ENCODE results near the gene C1RL.

C1RL gene

GRCh38 chr12:7152818-7153217 is 43.8 kb upstream of the C1RL start:
- TF ChIP-seq CREB1 (IDR thresholded peaks at IDR 0.05; ENCODE audit: low read depth), result no peak
- TF ChIP-seq NFIC (IDR thresholded peaks at IDR 0.05), result no peak
- no peak for TF ChIP-seq EP300 (IDR thresholded peaks at IDR 0.05; ENCODE audit: borderline replicate concordance)
- no peak for TF ChIP-seq TEAD4 (IDR thresholded peaks at IDR 0.05)
- TF ChIP-seq TAF1 (IDR thresholded peaks at IDR 0.05; ENCODE audit: low read depth), result no peak
- no peak for TF ChIP-seq RAD21 (IDR thresholded peaks at IDR 0.05; ENCODE audit: low read depth)
- TF ChIP-seq CEBPB (IDR thresholded peaks at IDR 0.05), result no peak
- TF ChIP-seq TCF12 (IDR thresholded peaks at IDR 0.05; ENCODE audit: low read depth), result no peak
- TF ChIP-seq, protein P1, sequence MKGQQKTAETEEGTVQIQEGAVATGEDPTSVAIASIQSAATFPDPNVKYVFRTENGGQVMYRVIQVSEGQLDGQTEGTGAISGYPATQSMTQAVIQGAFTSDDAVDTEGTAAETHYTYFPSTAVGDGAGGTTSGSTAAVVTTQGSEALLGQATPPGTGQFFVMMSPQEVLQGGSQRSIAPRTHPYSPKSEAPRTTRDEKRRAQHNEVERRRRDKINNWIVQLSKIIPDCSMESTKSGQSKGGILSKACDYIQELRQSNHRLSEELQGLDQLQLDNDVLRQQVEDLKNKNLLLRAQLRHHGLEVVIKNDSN (IDR thresholded peaks at IDR 0.05), result no peak
- no peak for TF ChIP-seq FOXM1 (IDR thresholded peaks at IDR 0.05; ENCODE audit: borderline replicate concordance, low read depth)
- TF ChIP-seq, protein P2, sequence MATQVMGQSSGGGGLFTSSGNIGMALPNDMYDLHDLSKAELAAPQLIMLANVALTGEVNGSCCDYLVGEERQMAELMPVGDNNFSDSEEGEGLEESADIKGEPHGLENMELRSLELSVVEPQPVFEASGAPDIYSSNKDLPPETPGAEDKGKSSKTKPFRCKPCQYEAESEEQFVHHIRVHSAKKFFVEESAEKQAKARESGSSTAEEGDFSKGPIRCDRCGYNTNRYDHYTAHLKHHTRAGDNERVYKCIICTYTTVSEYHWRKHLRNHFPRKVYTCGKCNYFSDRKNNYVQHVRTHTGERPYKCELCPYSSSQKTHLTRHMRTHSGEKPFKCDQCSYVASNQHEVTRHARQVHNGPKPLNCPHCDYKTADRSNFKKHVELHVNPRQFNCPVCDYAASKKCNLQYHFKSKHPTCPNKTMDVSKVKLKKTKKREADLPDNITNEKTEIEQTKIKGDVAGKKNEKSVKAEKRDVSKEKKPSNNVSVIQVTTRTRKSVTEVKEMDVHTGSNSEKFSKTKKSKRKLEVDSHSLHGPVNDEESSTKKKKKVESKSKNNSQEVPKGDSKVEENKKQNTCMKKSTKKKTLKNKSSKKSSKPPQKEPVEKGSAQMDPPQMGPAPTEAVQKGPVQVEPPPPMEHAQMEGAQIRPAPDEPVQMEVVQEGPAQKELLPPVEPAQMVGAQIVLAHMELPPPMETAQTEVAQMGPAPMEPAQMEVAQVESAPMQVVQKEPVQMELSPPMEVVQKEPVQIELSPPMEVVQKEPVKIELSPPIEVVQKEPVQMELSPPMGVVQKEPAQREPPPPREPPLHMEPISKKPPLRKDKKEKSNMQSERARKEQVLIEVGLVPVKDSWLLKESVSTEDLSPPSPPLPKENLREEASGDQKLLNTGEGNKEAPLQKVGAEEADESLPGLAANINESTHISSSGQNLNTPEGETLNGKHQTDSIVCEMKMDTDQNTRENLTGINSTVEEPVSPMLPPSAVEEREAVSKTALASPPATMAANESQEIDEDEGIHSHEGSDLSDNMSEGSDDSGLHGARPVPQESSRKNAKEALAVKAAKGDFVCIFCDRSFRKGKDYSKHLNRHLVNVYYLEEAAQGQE (IDR thresholded peaks at IDR 0.05; ENCODE audit: low read depth), result no peak

DNA sequence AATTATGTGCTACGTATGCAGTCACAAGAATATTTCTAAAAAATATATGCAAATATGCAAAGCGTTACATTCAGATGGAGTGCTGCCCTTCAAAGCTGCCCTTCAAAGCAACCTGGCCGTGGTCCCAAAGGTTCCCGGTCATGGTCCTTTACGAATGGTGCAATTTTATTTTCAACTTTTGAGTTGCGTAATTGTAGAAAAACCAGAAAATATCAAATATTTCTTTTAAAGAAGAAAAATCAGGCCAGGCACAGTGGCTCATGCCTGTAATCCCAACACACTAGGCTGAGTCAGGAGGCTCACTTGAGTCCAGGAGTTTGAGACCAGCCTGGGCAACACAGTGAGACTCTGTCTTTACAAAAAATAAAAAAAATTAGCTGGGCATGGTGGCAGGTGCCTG is 42.5 kb upstream of the C1RL start:
- no peak for TF ChIP-seq CEBPB (IDR thresholded peaks at IDR 0.05)
- TF ChIP-seq, protein P2 (IDR thresholded peaks at IDR 0.05; ENCODE audit: low read depth), result no peak
- TF ChIP-seq TCF12 (IDR thresholded peaks at IDR 0.05; ENCODE audit: low read depth), result no peak
- TF ChIP-seq CREB1 (IDR thresholded peaks at IDR 0.05; ENCODE audit: low read depth), result no peak
- TF ChIP-seq FOXM1 (IDR thresholded peaks at IDR 0.05; ENCODE audit: borderline replicate concordance, low read depth), result no peak
- TF ChIP-seq NFIC (IDR thresholded peaks at IDR 0.05), result no peak
- no peak for TF ChIP-seq MAX (IDR thresholded peaks at IDR 0.05)
- TF ChIP-seq, protein P1 (IDR thresholded peaks at IDR 0.05), result no peak
- TF ChIP-seq EP300 (IDR thresholded peaks at IDR 0.05; ENCODE audit: borderline replicate concordance), result no peak
- no peak for TF ChIP-seq TEAD4 (IDR thresholded peaks at IDR 0.05)
- TF ChIP-seq RAD21 (IDR thresholded peaks at IDR 0.05; ENCODE audit: low read depth), result no peak
- TF ChIP-seq EGR1 (IDR thresholded peaks at IDR 0.05), result no peak

DNA sequence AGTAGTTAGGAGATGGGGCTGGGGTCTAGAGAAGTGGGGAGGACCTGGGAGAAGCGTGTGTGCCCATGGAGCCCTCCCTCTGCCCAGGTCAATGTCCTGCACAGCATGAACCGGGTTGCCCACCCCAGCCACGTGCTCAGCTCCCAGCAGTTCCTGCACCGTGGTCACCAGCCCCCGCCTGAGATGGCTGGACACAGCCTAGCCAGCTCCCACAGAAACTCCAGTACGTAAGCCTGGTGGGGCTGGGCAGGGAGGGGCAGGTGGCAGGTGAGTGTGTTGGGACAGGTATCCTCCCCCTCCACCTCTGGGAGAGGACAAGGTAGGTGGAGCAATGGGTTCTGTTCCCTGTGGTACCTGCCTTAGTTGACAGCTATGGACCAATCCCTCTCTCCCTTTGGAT is 41.8 kb upstream of the C1RL start:
- TF ChIP-seq RAD21 (IDR thresholded peaks at IDR 0.05; ENCODE audit: low read depth), result no peak
- no peak for TF ChIP-seq TAF1 (IDR thresholded peaks at IDR 0.05; ENCODE audit: low read depth)
- no peak for TF ChIP-seq CREB1 (IDR thresholded peaks at IDR 0.05; ENCODE audit: low read depth)
- no peak for TF ChIP-seq ZBTB7A (IDR thresholded peaks at IDR 0.05; ENCODE audit: low read depth)
- no peak for TF ChIP-seq MAX (IDR thresholded peaks at IDR 0.05)
- no peak for TF ChIP-seq CEBPB (IDR thresholded peaks at IDR 0.05)

GRCh38 chr12:7150356-7150755 is 41.3 kb upstream of the C1RL start:
- no peak for TF ChIP-seq CEBPB (IDR thresholded peaks at IDR 0.05)
- no peak for TF ChIP-seq RAD21 (IDR thresholded peaks at IDR 0.05; ENCODE audit: low read depth)
- TF ChIP-seq TCF12 (IDR thresholded peaks at IDR 0.05; ENCODE audit: low read depth), result no peak
- TF ChIP-seq, protein P1 (IDR thresholded peaks at IDR 0.05), result no peak
- TF ChIP-seq YY1 (IDR thresholded peaks at IDR 0.05; ENCODE audit: low read depth), result no peak
- TF ChIP-seq CREB1 (IDR thresholded peaks at IDR 0.05; ENCODE audit: low read depth), result no peak
- no peak for TF ChIP-seq FOXM1 (IDR thresholded peaks at IDR 0.05; ENCODE audit: borderline replicate concordance, low read depth)
- TF ChIP-seq ZBTB7A (IDR thresholded peaks at IDR 0.05; ENCODE audit: low read depth), result no peak
- TF ChIP-seq EGR1 (IDR thresholded peaks at IDR 0.05), result no peak
- no peak for TF ChIP-seq TEAD4 (IDR thresholded peaks at IDR 0.05)
- no peak for TF ChIP-seq EP300 (IDR thresholded peaks at IDR 0.05; ENCODE audit: borderline replicate concordance)
- TF ChIP-seq, protein P2 (IDR thresholded peaks at IDR 0.05; ENCODE audit: low read depth), result no peak
- no peak for TF ChIP-seq NFIC (IDR thresholded peaks at IDR 0.05)
- TF ChIP-seq MAX (IDR thresholded peaks at IDR 0.05), result no peak
- TF ChIP-seq TAF1 (IDR thresholded peaks at IDR 0.05; ENCODE audit: low read depth), result no peak
